Liver (tissue), 3 donors: ENCODE results near the gene RPS6KA4.

Experiments
- CTCF ChIP-seq: fragments of 150-350 bp; IDR thresholded peaks from 2 replicates; pipeline ENCODE4 v1.5.1; 2017; ENCODE audit warnings: improper control_type of control experiment, low read depth, low read length; ENCODE audit not compliant: missing input control
- HNF4G ChIP-seq: IDR thresholded peaks from 2 replicates; pipeline ENCODE4 v1.6.1; 2016; ENCODE audit warnings: antibody characterized with exemption
- JUND ChIP-seq, 2 donors: IDR thresholded peaks; 2 replicates each; pipeline ENCODE4 v1.6.1; 2016; ENCODE audit warnings: antibody characterized with exemption in 2 of 2
- MAX ChIP-seq: IDR thresholded peaks from 2 replicates; pipeline ENCODE4 v1.6.1; 2016; ENCODE audit warnings: antibody characterized with exemption
- REST ChIP-seq: IDR thresholded peaks from 2 replicates; pipeline ENCODE4 v1.6.1; 2016; ENCODE audit warnings: antibody characterized with exemption, mild to moderate bottlenecking
- TAF1 ChIP-seq: conservative IDR thresholded peaks from 2 replicates; pipeline ENCODE4 v1.6.1; 2016; ENCODE audit warnings: antibody characterized with exemption, mild to moderate bottlenecking
- ZBTB33 ChIP-seq: IDR thresholded peaks from 2 replicates; pipeline ENCODE4 v1.6.1; 2016; ENCODE audit warnings: antibody characterized with exemption
- donor health status: healthy.
- donor health status: healthy.

GRCh38 chr11:64330888-64331287 lies 28.1 kb upstream of the RPS6KA4 start:
- TF ChIP-seq CTCF, result no peak
- no peak for TF ChIP-seq HNF4G
- TF ChIP-seq REST, result no peak
- no peak for TF ChIP-seq ZBTB33
- TF ChIP-seq JUND (IDR thresholded peaks at IDR 0.05), result no peak
- no peak for TF ChIP-seq MAX
- no peak for TF ChIP-seq TAF1
